ENCODE results near the gene KLLN.

GRCh38 chr10:87844837-87845623 lies 18.3 kb downstream of the KLLN start:
- no peak for TF ChIP-seq POLR2AphosphoS5 (IDR thresholded peaks at IDR 0.05; ENCODE audit: low read depth, low read length)
- TF ChIP-seq ATF3 (IDR thresholded peaks at IDR 0.05; ENCODE audit: insufficient read depth, low read depth, low read length): no peak
- no peak for TF ChIP-seq TAF1 (IDR thresholded peaks at IDR 0.05; ENCODE audit: low read depth, low read length)
- no peak for TF ChIP-seq CTCF (IDR thresholded peaks at IDR 0.05; ENCODE audit: control extremely low read depth in 1 of 3, insufficient read depth in 1 of 3, low read depth in 1 of 3, low read length in 3 of 3)
- TF ChIP-seq HDAC6 (IDR thresholded peaks at IDR 0.05; ENCODE audit: low read depth, low read length): no peak
- no peak for TF ChIP-seq RXRA (IDR thresholded peaks at IDR 0.05; ENCODE audit: insufficient read depth, low read depth, low read length)
- TF ChIP-seq YY1 (IDR thresholded peaks at IDR 0.05; ENCODE audit: low read depth, low read length): no peak
- no peak for TF ChIP-seq ATF2 (IDR thresholded peaks at IDR 0.05; ENCODE audit: low read length)
- no peak for TF ChIP-seq GABPA (IDR thresholded peaks at IDR 0.05; ENCODE audit: borderline replicate concordance, insufficient read depth, low read length)
- no peak for TF ChIP-seq RNF2 (IDR thresholded peaks at IDR 0.05; ENCODE audit: borderline replicate concordance, low read depth, low read length, missing control alignments, poor library complexity, severe bottlenecking)
- TF ChIP-seq JUND (IDR thresholded peaks at IDR 0.05; ENCODE audit: low read length): no peak
